ENCODE data around the gene SIPA1L3.

The SIPA1L3 gene

GRCh38 chr19:38152461-38153379 lies 245.7 kb downstream of the SIPA1L3 start:
- DNase-seq (ENCODE audit: low spot score): no peak

GRCh38 chr19:38155453-38155852 lies 248.4 kb downstream of the SIPA1L3 start:
- DNase-seq (ENCODE audit: low spot score): peak; percentile 30

- DNase-seq (ENCODE audit: low spot score): no peak
Observed at GRCh38 chr19:38158730-38159129, 251.7 kb downstream of the SIPA1L3 start.

- DNase-seq (ENCODE audit: low spot score): no peak
Observed at GRCh38 chr19:38162094-38162493, 255.1 kb downstream of the SIPA1L3 start.

GRCh38 chr19:38162632-38163031 lies 255.6 kb downstream of the SIPA1L3 start:
- DNase-seq (ENCODE audit: low spot score): no peak

GRCh38 chr19:38163419-38164290 lies 256.6 kb downstream of the SIPA1L3 start:
- no peak for DNase-seq (ENCODE audit: low spot score)

GRCh38 chr19:38164526-38164925 lies 257.5 kb downstream of the SIPA1L3 start:
- DNase-seq (ENCODE audit: low spot score): no peak

GRCh38 chr19:38165335-38165734 lies 258.3 kb downstream of the SIPA1L3 start:
- no peak for DNase-seq (ENCODE audit: low spot score)

GRCh38 chr19:38168637-38169036 lies 261.6 kb downstream of the SIPA1L3 start:
- DNase-seq (ENCODE audit: low spot score): no peak

GRCh38 chr19:38170334-38170733 lies 263.3 kb downstream of the SIPA1L3 start:
- no peak for DNase-seq (ENCODE audit: low spot score)

GRCh38 chr19:38172001-38172400 lies 265.0 kb downstream of the SIPA1L3 start:
- no peak for DNase-seq (ENCODE audit: low spot score)

- DNase-seq (ENCODE audit: low spot score): no peak
Observed at GRCh38 chr19:38173291-38174041, 266.5 kb downstream of the SIPA1L3 start.

GRCh38 chr19:38175422-38175821 lies 268.4 kb downstream of the SIPA1L3 start:
- no peak for DNase-seq (ENCODE audit: low spot score)

GRCh38 chr19:38180071-38180470 lies 273.1 kb downstream of the SIPA1L3 start:
- DNase-seq (ENCODE audit: low spot score): no peak

GRCh38 chr19:38182536-38183210 lies 275.7 kb downstream of the SIPA1L3 start:
- no peak for DNase-seq (ENCODE audit: low spot score)

- no peak for DNase-seq (ENCODE audit: low spot score)
Observed at GRCh38 chr19:38183251-38183897, 276.4 kb downstream of the SIPA1L3 start.

GRCh38 chr19:38184815-38185214 lies 277.8 kb downstream of the SIPA1L3 start:
- DNase-seq (ENCODE audit: low spot score): no peak

- DNase-seq (ENCODE audit: low spot score): no peak
Observed at GRCh38 chr19:38185562-38185961, 278.6 kb downstream of the SIPA1L3 start.

GRCh38 chr19:38190061-38190460 lies 283.1 kb downstream of the SIPA1L3 start:
- DNase-seq (ENCODE audit: low spot score): no peak

GRCh38 chr19:38190793-38191192 lies 283.8 kb downstream of the SIPA1L3 start:
- no peak for DNase-seq (ENCODE audit: low spot score)

- DNase-seq (ENCODE audit: low spot score): no peak
Observed at GRCh38 chr19:38191747-38192146, 284.7 kb downstream of the SIPA1L3 start.
